Skeletal muscle tissue (tissue), 4 donors: ENCODE measurements around the gene FOXO3. TPM values are rescaled to one million over a fixed set of nuclear protein-coding genes. Genes with fewer than 3 reads are reported as not detected.
A peak's percentile ranks its signal among the peaks of the same experiment; 100 is the strongest.

Experiments
- H3K27ac ChIP-seq: one replicate; pipeline ENCODE4 v1.7.0; 2013; ENCODE audit warnings: mild to moderate bottlenecking, low read depth, low read length, inconsistent platforms
- H3K27me3 ChIP-seq, 3 donors: one replicate each; pipeline ENCODE4 v1.7.0; 2013; ENCODE audit warnings: low read length in 3 of 3; ENCODE audit not compliant: control insufficient read depth in 3 of 3, insufficient read depth in 3 of 3
- H3K36me3 ChIP-seq, 3 donors: one replicate each; pipeline ENCODE4 v1.7.0; 2013; ENCODE audit warnings: low read length in 3 of 3; ENCODE audit not compliant: control insufficient read depth in 3 of 3, insufficient read depth in 3 of 3
- H3K4me1 ChIP-seq, 3 donors: one replicate each; pipeline ENCODE4 v1.7.0; 2013; ENCODE audit warnings: low read length in 3 of 3, mild to moderate bottlenecking in 3 of 3; ENCODE audit not compliant: control insufficient read depth in 3 of 3, insufficient read depth in 3 of 3
- H3K4me3 ChIP-seq, 3 donors: one replicate each; pipeline ENCODE4 v1.7.0; 2013; ENCODE audit warnings: low read length in 3 of 3
- H3K9ac ChIP-seq, 3 donors: one replicate each; pipeline ENCODE4 v1.7.0; 2013; ENCODE audit warnings: low read length in 3 of 3, mild to moderate bottlenecking in 3 of 3, moderate library complexity in 2 of 3, low read depth in 1 of 3
- H3K9me3 ChIP-seq, 3 donors: one replicate each; pipeline ENCODE4 v1.7.0; 2013; ENCODE audit warnings: low read length in 3 of 3; ENCODE audit not compliant: control insufficient read depth in 3 of 3
- total RNA-seq: library from RNA; depleted of rRNA; stranded (reverse); fragments of >200 nt; gene quantifications from one replicate; pipeline ENCODE4 v1.2.3, GENCODE V29; 2014
- donor health status: Osteomylitis.

FOXO3 gene
- total RNA-seq, 1 donor from 2014 or later = 30.8 TPM

- Histone ChIP-seq H3K4me3 (no peak overlapping the region), H3K27ac (no peak overlapping the region), H3K36me3 (no peaks in the 10 kb centered on the region), H3K9me3 (no peaks in the 10 kb centered on the region), H3K4me1 (peaks cover 60 to 74% (median 66%) of the 10 kb centered on the region in 3 donors), H3K27me3 (no peaks in the 10 kb centered on the region), H3K9ac (no peak overlapping the region)
Measured at GRCh38 chr6:108623995-108624394, 63.3 kb downstream of the FOXO3 start.

GRCh38 chr6:108625581-108625980, 64.9 kb downstream of the FOXO3 start:
- Histone ChIP-seq H3K9me3 (no peaks in the 10 kb centered on the region), H3K36me3 (no peaks in the 10 kb centered on the region), H3K27ac (no peak overlapping the region), H3K27me3 (no peaks in the 10 kb centered on the region), H3K9ac (no peak overlapping the region), H3K4me1 (peaks cover 55 to 69% (median 58%) of the 10 kb centered on the region in 3 donors), H3K4me3 (no peak overlapping the region)

- no peak overlapping the region for H3K9ac ChIP-seq
- H3K27me3 ChIP-seq = no peaks in the 10 kb centered on the region
- H3K9me3 ChIP-seq = no peaks in the 10 kb centered on the region
- H3K27ac ChIP-seq = no peak overlapping the region
- peaks cover 53 to 66% (median 58%) of the 10 kb centered on the region in 3 donors for H3K4me1 ChIP-seq
- H3K4me3 ChIP-seq = peak overlapping the region in 1 of 3 donors; percentile 8
- H3K36me3 ChIP-seq = no peaks in the 10 kb centered on the region
Measured at GRCh38 chr6:108626777-108627176, 66.1 kb downstream of the FOXO3 start.

- Histone ChIP-seq H3K4me3 (no peak overlapping the region), H3K36me3 (no peaks in the 10 kb centered on the region), H3K27me3 (no peaks in the 10 kb centered on the region), H3K27ac (no peak overlapping the region), H3K4me1 (peaks cover 54 to 66% (median 55%) of the 10 kb centered on the region in 3 donors), H3K9me3 (no peaks in the 10 kb centered on the region), H3K9ac (no peak overlapping the region)
Measured at GRCh38 chr6:108627692-108628550, 67.2 kb downstream of the FOXO3 start.

GRCh38 chr6:108630050-108630714, 69.5 kb downstream of the FOXO3 start:
- Histone ChIP-seq H3K27ac (no peak overlapping the region), H3K4me3 (no peak overlapping the region), H3K36me3 (no peaks in the 10 kb centered on the region), H3K9me3 (no peaks in the 10 kb centered on the region), H3K9ac (no peak overlapping the region), H3K4me1 (peaks cover 46 to 62% (median 53%) of the 10 kb centered on the region in 3 donors), H3K27me3 (no peaks in the 10 kb centered on the region)

GRCh38 chr6:108632441-108632840, 71.7 kb downstream of the FOXO3 start:
- peaks cover 43 to 68% (median 59%) of the 10 kb centered on the region in 3 donors for H3K4me1 ChIP-seq
- no peak overlapping the region for H3K9ac ChIP-seq
- no peaks in the 10 kb centered on the region for H3K9me3 ChIP-seq
- no peaks in the 10 kb centered on the region for H3K36me3 ChIP-seq
- H3K27me3 ChIP-seq = no peaks in the 10 kb centered on the region
- H3K4me3 ChIP-seq = peak overlapping the region in 1 of 3 donors; percentile 2
- peak overlapping the region; percentile 3 for H3K27ac ChIP-seq

GRCh38 chr6:108633436-108633835, 72.7 kb downstream of the FOXO3 start:
- Histone ChIP-seq H3K4me3 (no peak overlapping the region), H3K27ac (peak overlapping the region; percentile 5), H3K9ac (no peak overlapping the region), H3K4me1 (peaks cover 34 to 71% (median 58%) of the 10 kb centered on the region in 3 donors), H3K36me3 (no peaks in the 10 kb centered on the region), H3K9me3 (no peaks in the 10 kb centered on the region), H3K27me3 (no peaks in the 10 kb centered on the region)

- Histone ChIP-seq H3K9me3 (no peaks in the 10 kb centered on the region), H3K36me3 (no peaks in the 10 kb centered on the region), H3K9ac (no peak overlapping the region), H3K27ac (no peak overlapping the region), H3K4me3 (no peak overlapping the region), H3K4me1 (peaks cover 38 to 70% (median 49%) of the 10 kb centered on the region in 3 donors), H3K27me3 (no peaks in the 10 kb centered on the region)
Measured at GRCh38 chr6:108635505-108636226, 74.9 kb downstream of the FOXO3 start.

GRCh38 chr6:108637963-108638362, 77.2 kb downstream of the FOXO3 start:
- no peaks in the 10 kb centered on the region for H3K27me3 ChIP-seq
- H3K9me3 ChIP-seq = no peaks in the 10 kb centered on the region
- no peak overlapping the region for H3K9ac ChIP-seq
- H3K4me1 ChIP-seq = peaks cover 18 to 52% (median 32%) of the 10 kb centered on the region in 3 donors
- no peaks in the 10 kb centered on the region for H3K36me3 ChIP-seq
- no peak overlapping the region for H3K4me3 ChIP-seq
- no peak overlapping the region for H3K27ac ChIP-seq
